ENCODE measurements around the gene BBLN. TPM values are rescaled to one million over a fixed set of nuclear protein-coding genes. Genes with fewer than 3 reads are reported as not detected.
A peak's percentile ranks its signal among the peaks of the same experiment; 100 is the strongest.

The BBLN gene
- total and polyA plus RNA-seq, 5 donors from 2014 or later = 70.9 to 176 (median 117) TPM

- H3K4me3 Mint-ChIP-seq = peak overlapping the region in 1 of 4 donors; percentile 65
- DNase-seq = no peak
Measured at GRCh38 chr9:128121924-128122808, 37.9 kb upstream of the BBLN start.

GRCh38 chr9:128122809-128123175, 37.3 kb upstream of the BBLN start:
- Histone ChIP-seq H3K4me1 (ENCODE audit: control insufficient read depth, insufficient read depth, low read length, poor library complexity, severe bottlenecking) (peaks cover 33% of the 10 kb centered on the region), H3K36me3 (ENCODE audit: control insufficient read depth, insufficient read depth, low read length) (peaks cover 22% of the 10 kb centered on the region), H3K4me3 (ENCODE audit: low read depth, low read length) (no peak overlapping the region), H3K9me3 (ENCODE audit: control insufficient read depth in 2 of 2, low read length in 2 of 2) (no peaks in the 10 kb centered on the region), H3K27me3 (ENCODE audit: control insufficient read depth, insufficient read depth, low read length) (no peaks in the 10 kb centered on the region), H3K27ac (ENCODE audit: insufficient read depth, low read length, poor library complexity, severe bottlenecking) (no peak overlapping the region)
- Mint-ChIP-seq H3K36me3 (peaks cover 3% of the 10 kb centered on the region), H3K27ac (no peak overlapping the region), H3K27me3 (peaks cover 1% of the 10 kb centered on the region), H3K9me3 (no peaks in the 10 kb centered on the region), H3K4me1 (peaks cover 1 to 28% (median 15%) of the 10 kb centered on the region in 4 donors), H3K4me3 (peak overlapping the region in 1 of 4 donors; percentile 65)
- ATAC-seq (ENCODE audit: low read depth in 2 of 2) (no peak), DNase-seq (no peak)

More at GRCh38 chr9:128121924-128122808, 37.9 kb upstream of the BBLN start:
- Mint-ChIP-seq H3K9me3 (no peaks in the 10 kb centered on the region), H3K27me3 (no peaks in the 10 kb centered on the region), H3K36me3 (peaks cover 2% of the 10 kb centered on the region), H3K27ac (no peak overlapping the region), H3K4me1 (peaks cover 6 to 32% (median 17%) of the 10 kb centered on the region in 4 donors)
- Histone ChIP-seq H3K27me3 (ENCODE audit: control insufficient read depth, insufficient read depth, low read length) (no peaks in the 10 kb centered on the region), H3K27ac (ENCODE audit: insufficient read depth, low read length, poor library complexity, severe bottlenecking) (no peak overlapping the region), H3K36me3 (ENCODE audit: control insufficient read depth, insufficient read depth, low read length) (peaks cover 22% of the 10 kb centered on the region), H3K4me1 (ENCODE audit: control insufficient read depth, insufficient read depth, low read length, poor library complexity, severe bottlenecking) (peaks cover 32% of the 10 kb centered on the region), H3K9me3 (ENCODE audit: control insufficient read depth in 2 of 2, low read length in 2 of 2) (no peaks in the 10 kb centered on the region), H3K4me3 (ENCODE audit: low read depth, low read length) (no peak overlapping the region)
- ATAC-seq (ENCODE audit: low read depth in 2 of 2) = no peak

DNA sequence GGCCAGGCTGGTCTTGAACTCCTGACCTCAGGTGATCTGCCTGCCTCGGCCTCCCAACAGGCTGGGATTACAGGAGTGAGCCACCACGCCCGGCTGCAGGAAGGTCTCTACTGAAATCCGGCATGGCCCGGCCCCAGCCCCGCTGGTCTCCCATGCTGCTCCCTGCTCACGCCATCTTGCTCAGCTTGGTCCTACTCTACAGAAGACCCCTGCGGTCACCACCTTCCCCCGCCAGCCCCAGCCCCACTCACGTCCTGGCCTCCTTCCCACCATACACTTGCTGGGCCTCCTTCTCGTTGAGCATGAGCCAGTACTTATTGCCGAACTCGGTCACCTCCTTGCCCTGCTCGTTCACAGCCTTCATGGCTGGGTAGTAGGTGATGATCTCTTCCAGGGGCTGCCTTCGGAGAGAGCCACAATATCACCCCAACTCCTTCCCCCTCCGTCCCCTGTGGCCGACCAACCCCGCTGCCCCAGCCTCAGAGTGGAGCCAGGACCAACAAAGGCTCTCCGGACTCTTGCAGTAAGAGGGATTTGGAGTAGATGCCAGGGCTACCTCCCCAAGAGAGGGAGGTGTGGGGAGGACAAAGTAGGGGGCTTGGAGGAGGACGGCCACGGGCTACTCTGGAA, 36.5 kb upstream of the BBLN start:
- H3K9me3 Mint-ChIP-seq = no peaks in the 10 kb centered on the region
- Histone ChIP-seq H3K4me3 (ENCODE audit: low read depth, low read length) (no peak overlapping the region), H3K36me3 (ENCODE audit: control insufficient read depth, insufficient read depth, low read length) (peaks cover 22% of the 10 kb centered on the region), H3K4me1 (ENCODE audit: control insufficient read depth, insufficient read depth, low read length, poor library complexity, severe bottlenecking) (peaks cover 30% of the 10 kb centered on the region), H3K27me3 (ENCODE audit: control insufficient read depth, insufficient read depth, low read length) (no peaks in the 10 kb centered on the region), H3K27ac (ENCODE audit: insufficient read depth, low read length, poor library complexity, severe bottlenecking) (no peak overlapping the region), H3K9me3 (ENCODE audit: control insufficient read depth in 2 of 2, low read length in 2 of 2) (no peaks in the 10 kb centered on the region)
- peak overlapping the region in 2 of 4 donors; percentile 38 to 82 for H3K4me3 Mint-ChIP-seq
- H3K27ac Mint-ChIP-seq = no peak overlapping the region
- H3K36me3 Mint-ChIP-seq = peaks cover 5% of the 10 kb centered on the region
- peaks cover 0 to 28% (median 17%) of the 10 kb centered on the region in 4 donors for H3K4me1 Mint-ChIP-seq
- no peak for DNase-seq
- ATAC-seq (ENCODE audit: low read depth in 2 of 2) = no peak
- peaks cover 7% of the 10 kb centered on the region for H3K27me3 Mint-ChIP-seq

DNA sequence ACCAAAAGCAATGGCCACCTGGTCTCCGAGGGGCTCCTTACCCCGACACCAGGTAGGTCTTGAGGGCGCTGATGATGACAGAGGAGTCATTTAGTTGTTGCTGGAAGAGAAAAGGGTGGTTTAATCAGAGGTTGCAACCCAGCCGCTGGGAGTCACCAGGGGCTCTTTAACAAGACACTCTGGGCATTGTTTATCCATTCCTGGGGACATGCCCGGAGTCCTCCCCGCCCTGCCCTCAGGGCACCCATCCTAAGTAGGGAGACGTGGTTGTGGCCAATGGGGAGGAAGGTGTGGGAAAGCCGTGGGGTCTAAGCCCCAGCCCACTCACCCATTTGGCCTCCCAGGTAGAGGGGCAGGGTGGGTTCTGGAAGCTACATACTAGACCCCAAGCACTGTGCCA, 35.6 kb upstream of the BBLN start:
- H3K36me3 Mint-ChIP-seq = peaks cover 5% of the 10 kb centered on the region
- H3K27ac ChIP-seq (ENCODE audit: insufficient read depth, low read length, poor library complexity, severe bottlenecking) = no peak overlapping the region
- peak overlapping the region in 3 of 4 donors; percentile 82 to 88 (median 85) for H3K4me3 Mint-ChIP-seq
- H3K9me3 ChIP-seq (ENCODE audit: control insufficient read depth in 2 of 2, low read length in 2 of 2) = no peaks in the 10 kb centered on the region
- H3K27ac Mint-ChIP-seq = no peak overlapping the region
- H3K27me3 ChIP-seq (ENCODE audit: control insufficient read depth, insufficient read depth, low read length) = no peaks in the 10 kb centered on the region
- peaks cover 22% of the 10 kb centered on the region for H3K36me3 ChIP-seq (ENCODE audit: control insufficient read depth, insufficient read depth, low read length)
- peaks cover 0 to 1% (median 0%) of the 10 kb centered on the region in 7 donors for H3K9me3 Mint-ChIP-seq
- H3K27me3 Mint-ChIP-seq = peaks cover 7% of the 10 kb centered on the region
- no peak for ATAC-seq (ENCODE audit: low read depth in 2 of 2)
- peaks cover 38% of the 10 kb centered on the region for H3K4me1 ChIP-seq (ENCODE audit: control insufficient read depth, insufficient read depth, low read length, poor library complexity, severe bottlenecking)
- no peak overlapping the region for H3K4me3 ChIP-seq (ENCODE audit: low read depth, low read length)
- peaks cover 0 to 34% (median 22%) of the 10 kb centered on the region in 4 donors for H3K4me1 Mint-ChIP-seq
- DNase-seq = no peak

DNA sequence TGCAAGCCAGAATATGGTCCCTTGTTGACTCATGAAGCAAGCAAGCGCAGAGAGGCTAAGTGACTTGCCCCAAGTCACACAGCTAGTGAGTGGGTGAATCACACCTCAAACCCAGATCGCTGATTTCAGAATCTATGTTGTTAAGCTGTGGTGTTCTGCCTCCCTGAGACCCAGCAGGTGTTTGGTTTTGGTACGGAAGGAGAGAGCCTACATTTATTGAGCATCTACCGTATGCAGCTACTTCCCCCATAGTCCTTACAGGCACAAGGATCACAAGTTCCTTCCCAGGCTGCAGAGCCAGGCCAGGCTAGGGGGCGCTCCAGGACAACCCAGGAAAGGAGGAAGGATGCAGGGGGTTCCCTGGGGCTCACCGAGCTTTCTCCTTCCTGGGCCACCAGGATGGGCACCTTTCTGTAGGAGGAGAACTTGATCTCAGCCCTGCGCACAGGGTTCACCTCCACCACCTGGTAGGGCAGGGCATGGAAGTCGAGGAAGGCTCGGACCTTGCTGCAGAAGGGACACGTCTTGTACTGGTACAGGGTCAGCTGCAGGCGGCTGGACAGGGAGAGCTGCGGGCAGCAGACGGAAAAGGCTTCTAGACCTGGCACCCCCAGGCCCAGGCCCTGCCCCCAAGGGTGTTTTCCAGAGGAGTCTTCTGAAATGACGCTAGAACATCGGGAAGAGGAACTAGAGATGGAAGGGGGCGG, 35.0 kb upstream of the BBLN start:
- Mint-ChIP-seq H3K36me3 (peaks cover 5% of the 10 kb centered on the region), H3K9me3 (peaks cover 0 to 1% (median 0%) of the 10 kb centered on the region in 7 donors), H3K4me3 (peak overlapping the region; percentile 55 to 88 (median 84)), H3K27me3 (peaks cover 7% of the 10 kb centered on the region), H3K27ac (peak overlapping the region; percentile 25 to 49 (median 26)), H3K4me1 (peaks cover 0 to 39% (median 25%) of the 10 kb centered on the region in 4 donors)
- no peaks in the 10 kb centered on the region for H3K27me3 ChIP-seq (ENCODE audit: control insufficient read depth, insufficient read depth, low read length)
- no peaks in the 10 kb centered on the region for H3K9me3 ChIP-seq (ENCODE audit: control insufficient read depth in 2 of 2, low read length in 2 of 2)
- H3K4me1 ChIP-seq (ENCODE audit: control insufficient read depth, insufficient read depth, low read length, poor library complexity, severe bottlenecking) = peaks cover 38% of the 10 kb centered on the region
- H3K4me3 ChIP-seq (ENCODE audit: low read depth, low read length) = no peak overlapping the region
- peaks cover 22% of the 10 kb centered on the region for H3K36me3 ChIP-seq (ENCODE audit: control insufficient read depth, insufficient read depth, low read length)
- H3K27ac ChIP-seq (ENCODE audit: insufficient read depth, low read length, poor library complexity, severe bottlenecking) = no peak overlapping the region
- DNase-seq = peak in 1 of 3 donors; percentile 48
- no peak for ATAC-seq (ENCODE audit: low read depth in 2 of 2)

DNA sequence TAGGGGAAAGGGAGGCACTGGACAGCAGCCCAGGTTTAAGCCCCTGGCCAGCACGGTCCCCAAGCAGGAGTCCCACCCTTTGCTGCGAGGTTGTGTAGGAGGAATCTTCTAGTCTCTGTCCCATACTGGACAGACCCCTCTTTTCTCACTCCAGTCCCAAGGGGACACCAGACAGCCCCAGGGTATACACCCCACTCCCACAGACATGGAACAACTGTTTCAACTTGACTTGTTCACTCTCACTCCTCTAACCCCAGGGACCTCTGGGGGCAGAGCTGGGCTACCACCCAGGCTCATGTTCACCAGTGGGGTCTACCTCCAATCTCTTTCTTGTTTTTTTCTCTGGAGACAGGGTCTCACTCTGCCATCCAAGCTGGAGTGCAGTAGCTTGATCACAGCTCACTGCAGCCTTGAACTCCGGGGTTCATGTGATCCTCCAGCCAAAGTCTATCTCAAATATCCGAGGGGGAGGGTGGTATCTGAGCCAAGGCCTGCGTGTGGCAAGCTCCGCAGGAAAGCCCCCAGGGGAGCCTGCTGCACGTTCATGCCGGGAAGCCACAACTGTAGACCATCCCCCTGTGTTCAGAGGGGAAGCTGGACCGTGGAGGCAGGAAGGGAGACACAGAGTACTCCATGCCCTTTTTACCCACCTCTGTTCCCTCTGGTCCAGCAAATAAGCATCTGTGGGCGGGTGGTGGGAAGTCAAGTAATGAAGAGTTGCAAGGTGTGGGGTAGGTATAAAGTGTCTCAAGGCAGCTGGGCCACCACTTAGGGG, 34.3 kb upstream of the BBLN start:
- H3K9me3 Mint-ChIP-seq = peaks cover 0 to 1% (median 0%) of the 10 kb centered on the region in 7 donors
- Histone ChIP-seq H3K27me3 (ENCODE audit: control insufficient read depth, insufficient read depth, low read length) (no peaks in the 10 kb centered on the region), H3K27ac (ENCODE audit: insufficient read depth, low read length, poor library complexity, severe bottlenecking) (no peak overlapping the region), H3K4me3 (ENCODE audit: low read depth, low read length) (peak overlapping the region; percentile 26), H3K4me1 (ENCODE audit: control insufficient read depth, insufficient read depth, low read length, poor library complexity, severe bottlenecking) (peaks cover 38% of the 10 kb centered on the region), H3K9me3 (ENCODE audit: control insufficient read depth in 2 of 2, low read length in 2 of 2) (no peaks in the 10 kb centered on the region), H3K36me3 (ENCODE audit: control insufficient read depth, insufficient read depth, low read length) (peaks cover 19% of the 10 kb centered on the region)
- DNase-seq = no peak
- H3K36me3 Mint-ChIP-seq = peaks cover 5% of the 10 kb centered on the region
- peaks cover 0 to 42% (median 25%) of the 10 kb centered on the region in 4 donors for H3K4me1 Mint-ChIP-seq
- H3K27ac Mint-ChIP-seq = peak overlapping the region; percentile 81 to 91 (median 81)
- ATAC-seq (ENCODE audit: low read depth in 2 of 2) = no peak
- H3K27me3 Mint-ChIP-seq = peaks cover 7% of the 10 kb centered on the region
- peak overlapping the region; percentile 82 to 88 (median 86) for H3K4me3 Mint-ChIP-seq

DNA sequence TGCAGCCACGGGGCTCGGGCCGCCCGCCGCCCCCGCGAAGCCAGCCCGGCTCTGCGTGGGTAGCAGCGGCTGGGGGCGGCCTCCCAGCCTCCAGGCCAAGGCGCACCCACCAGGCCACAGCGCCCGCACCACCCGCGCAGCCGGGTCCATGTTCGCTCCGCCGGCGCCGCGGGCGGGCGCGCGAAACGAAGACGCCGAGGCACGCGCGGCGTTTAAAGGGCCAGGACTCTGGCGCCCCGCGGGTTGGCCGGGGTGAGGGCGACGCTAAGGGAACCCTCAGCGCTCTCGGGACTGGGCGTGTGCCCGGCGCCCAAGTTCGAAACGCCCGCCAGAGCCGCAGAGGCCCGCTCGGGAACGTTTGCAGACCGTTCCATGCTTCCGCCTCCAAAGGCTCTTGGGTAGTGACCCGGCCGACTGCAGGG, 32.5 kb upstream of the BBLN start, which contains the start of gene PTGES2:
Gene PTGES2, minus strand, starts transcription at position 162 of the 422 bp plus-strand sequence. Its CDS starts 12 bp downstream, at position 150.
- Mint-ChIP-seq H3K4me3 (peak within 1 kb of the TSS; percentile 98 to 100 (median 99)), H3K27me3 (peaks cover 11% of the 10 kb centered on the region), H3K4me1 (peaks cover 0 to 42% (median 25%) of the 10 kb centered on the region in 4 donors), H3K9me3 (peaks cover 0 to 1% (median 0%) of the 10 kb centered on the region in 7 donors), H3K27ac (peak within 1 kb of the TSS; percentile 99 to 100 (median 100)), H3K36me3 (peaks cover 5% of the 10 kb centered on the region)
- Histone ChIP-seq H3K9me3 (ENCODE audit: control insufficient read depth in 2 of 2, low read length in 2 of 2) (no peaks in the 10 kb centered on the region), H3K4me3 (ENCODE audit: low read depth, low read length) (peak within 1 kb of the TSS; percentile 87), H3K27me3 (ENCODE audit: control insufficient read depth, insufficient read depth, low read length) (no peaks in the 10 kb centered on the region), H3K27ac (ENCODE audit: insufficient read depth, low read length, poor library complexity, severe bottlenecking) (peak within 1 kb of the TSS; percentile 93), H3K4me1 (ENCODE audit: control insufficient read depth, insufficient read depth, low read length, poor library complexity, severe bottlenecking) (peaks cover 38% of the 10 kb centered on the region), H3K36me3 (ENCODE audit: control insufficient read depth, insufficient read depth, low read length) (peaks cover 13% of the 10 kb centered on the region)
- DNase-seq = peak; percentile 76 to 89 (median 86)
- ATAC-seq (ENCODE audit: low read depth in 2 of 2) = peak; percentile 60 to 69
